ENCODE data around the gene MTG2. TPM values are rescaled to one million over a fixed set of nuclear protein-coding genes. Genes with fewer than 3 reads are reported as not detected.

MTG2 gene
- total and polyA plus RNA-seq, 2 of the 8 experiments (the other 6 are each of a cell fraction or from before 2014, with no cell fraction given) = 14.4 to 22.8 TPM

DNA sequence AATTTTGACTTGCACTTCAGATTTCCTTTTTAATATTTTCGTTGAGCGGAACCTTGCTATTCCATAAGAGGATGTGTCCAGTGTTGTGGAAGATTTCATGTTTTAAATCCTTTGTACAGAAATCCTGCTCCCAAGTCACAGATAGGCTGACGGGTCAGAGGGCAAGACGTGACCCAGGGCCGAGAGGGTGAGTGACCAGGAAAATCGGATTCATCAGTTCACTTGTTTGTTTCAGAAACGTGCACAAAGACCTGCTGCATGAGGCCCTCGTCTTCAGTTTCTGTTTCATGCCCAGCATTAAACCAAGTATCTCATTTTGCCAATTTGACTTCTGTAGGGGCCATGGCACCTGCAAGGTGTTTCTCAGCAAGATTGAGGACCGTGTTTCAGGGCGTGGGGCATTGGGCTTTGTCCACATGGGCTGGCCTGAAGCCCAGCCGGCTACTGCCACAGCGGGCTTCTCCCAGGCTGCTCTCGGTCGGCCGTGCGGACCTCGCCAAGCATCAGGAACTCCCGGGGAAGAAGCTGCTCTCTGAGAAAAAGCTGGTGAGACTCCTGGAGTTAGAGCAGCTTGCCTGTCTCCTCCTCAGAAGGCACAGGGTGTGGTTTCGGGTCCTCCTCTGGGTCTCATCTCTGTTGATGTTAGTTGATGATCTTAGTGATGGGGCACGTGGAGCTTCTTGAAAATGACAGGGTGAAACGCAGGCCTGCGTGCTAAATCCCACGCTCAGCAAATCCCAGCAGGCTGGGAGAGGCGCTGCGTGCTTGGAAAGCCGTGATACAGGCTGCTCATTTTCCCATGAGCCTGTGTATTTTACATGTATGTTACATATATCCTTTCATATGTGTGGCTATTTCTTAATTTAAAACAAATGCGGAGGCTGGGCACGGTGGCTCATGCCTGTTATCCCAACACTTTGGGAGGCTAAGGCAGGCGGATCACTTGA is 10.5 kb downstream of the MTG2 start (continued):
- no peak for TF ChIP-seq EZH2 (IDR thresholded peaks at IDR 0.05; ENCODE audit: low read depth, low read length, severe bottlenecking)
- TF ChIP-seq RAD21 (IDR thresholded peaks at IDR 0.05 in 1 of 2, conservative IDR thresholded peaks at IDR 0.05 in 1 of 2; ENCODE audit: low read depth in 2 of 2, low read length in 2 of 2) = no peak
- no peak for TF ChIP-seq TAF1 (IDR thresholded peaks at IDR 0.05; ENCODE audit: low read depth, low read length)
- no peak for TF ChIP-seq KDM5A (IDR thresholded peaks at IDR 0.05; ENCODE audit: low read length)
- no peak for TF ChIP-seq EP300 (IDR thresholded peaks at IDR 0.05; ENCODE audit: borderline replicate concordance in 1 of 2, low read depth in 2 of 2, low read length in 2 of 2)
- TF ChIP-seq, protein P1, sequence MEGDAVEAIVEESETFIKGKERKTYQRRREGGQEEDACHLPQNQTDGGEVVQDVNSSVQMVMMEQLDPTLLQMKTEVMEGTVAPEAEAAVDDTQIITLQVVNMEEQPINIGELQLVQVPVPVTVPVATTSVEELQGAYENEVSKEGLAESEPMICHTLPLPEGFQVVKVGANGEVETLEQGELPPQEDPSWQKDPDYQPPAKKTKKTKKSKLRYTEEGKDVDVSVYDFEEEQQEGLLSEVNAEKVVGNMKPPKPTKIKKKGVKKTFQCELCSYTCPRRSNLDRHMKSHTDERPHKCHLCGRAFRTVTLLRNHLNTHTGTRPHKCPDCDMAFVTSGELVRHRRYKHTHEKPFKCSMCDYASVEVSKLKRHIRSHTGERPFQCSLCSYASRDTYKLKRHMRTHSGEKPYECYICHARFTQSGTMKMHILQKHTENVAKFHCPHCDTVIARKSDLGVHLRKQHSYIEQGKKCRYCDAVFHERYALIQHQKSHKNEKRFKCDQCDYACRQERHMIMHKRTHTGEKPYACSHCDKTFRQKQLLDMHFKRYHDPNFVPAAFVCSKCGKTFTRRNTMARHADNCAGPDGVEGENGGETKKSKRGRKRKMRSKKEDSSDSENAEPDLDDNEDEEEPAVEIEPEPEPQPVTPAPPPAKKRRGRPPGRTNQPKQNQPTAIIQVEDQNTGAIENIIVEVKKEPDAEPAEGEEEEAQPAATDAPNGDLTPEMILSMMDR (IDR thresholded peaks at IDR 0.05; ENCODE audit: control extremely low read depth in 1 of 3, insufficient read depth in 1 of 3, low read depth in 1 of 3, low read length in 3 of 3) = no peak
